Testis (tissue), 2 donors: ENCODE data around the gene FOXJ3.

ENCODE experiments used
- POLR2A ChIP-seq: fragments of 450-650 bp; IDR thresholded peaks from one replicate; pipeline ENCODE4 v1.6.1; 2017; ENCODE audit warnings: antibody characterized with exemption, mild to moderate bottlenecking, moderate library complexity
- TF ChIP-seq, protein P1 (sequence below), 3 experiments: fragments of 450-650 bp in 2 of 3; fragments of 200-600 bp in 1 of 3; sonication (generic) in 1 of 3; IDR thresholded peaks; one replicate each; pipeline ENCODE4 v1.5.1; 2016 to 2019; ENCODE audit warnings: antibody characterized with exemption in 3 of 3, mild to moderate bottlenecking in 2 of 3, moderate library complexity in 1 of 3

DNA sequence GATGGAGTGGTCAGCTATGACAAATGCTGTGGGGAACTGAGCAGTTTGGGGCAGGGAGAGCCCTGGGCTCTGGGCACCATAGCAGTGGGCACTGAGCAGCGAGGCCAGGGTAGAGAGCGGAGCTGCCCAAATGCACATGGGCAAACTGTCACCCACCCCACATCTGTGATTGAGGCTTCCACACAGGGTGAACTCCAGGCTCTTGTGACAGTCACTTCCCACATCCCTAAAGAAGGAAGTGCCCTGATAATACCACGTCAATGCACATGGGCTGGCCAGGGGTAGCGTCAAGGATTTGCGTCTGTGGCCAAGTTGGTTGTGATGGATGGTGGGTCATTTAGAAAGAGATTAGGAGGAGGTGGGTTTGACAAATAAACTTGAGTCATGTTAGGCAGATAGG is 184.4 kb downstream of the FOXJ3 start:
- TF ChIP-seq, protein P1, sequence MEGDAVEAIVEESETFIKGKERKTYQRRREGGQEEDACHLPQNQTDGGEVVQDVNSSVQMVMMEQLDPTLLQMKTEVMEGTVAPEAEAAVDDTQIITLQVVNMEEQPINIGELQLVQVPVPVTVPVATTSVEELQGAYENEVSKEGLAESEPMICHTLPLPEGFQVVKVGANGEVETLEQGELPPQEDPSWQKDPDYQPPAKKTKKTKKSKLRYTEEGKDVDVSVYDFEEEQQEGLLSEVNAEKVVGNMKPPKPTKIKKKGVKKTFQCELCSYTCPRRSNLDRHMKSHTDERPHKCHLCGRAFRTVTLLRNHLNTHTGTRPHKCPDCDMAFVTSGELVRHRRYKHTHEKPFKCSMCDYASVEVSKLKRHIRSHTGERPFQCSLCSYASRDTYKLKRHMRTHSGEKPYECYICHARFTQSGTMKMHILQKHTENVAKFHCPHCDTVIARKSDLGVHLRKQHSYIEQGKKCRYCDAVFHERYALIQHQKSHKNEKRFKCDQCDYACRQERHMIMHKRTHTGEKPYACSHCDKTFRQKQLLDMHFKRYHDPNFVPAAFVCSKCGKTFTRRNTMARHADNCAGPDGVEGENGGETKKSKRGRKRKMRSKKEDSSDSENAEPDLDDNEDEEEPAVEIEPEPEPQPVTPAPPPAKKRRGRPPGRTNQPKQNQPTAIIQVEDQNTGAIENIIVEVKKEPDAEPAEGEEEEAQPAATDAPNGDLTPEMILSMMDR (IDR thresholded peaks at IDR 0.05): no peak
- no peak for TF ChIP-seq POLR2A
